Nephron progenitor cell (in vitro differentiated cells): ENCODE measurements around the gene SCNN1G.

ENCODE experiments used
- DNase-seq: peaks from one replicate; pipeline ENCODE4 v3.0.0; 2021
- H3K27ac Mint-ChIP-seq: 2 replicates; pipeline ENCODE4 v1.8.0; 2021; ENCODE audit warnings: mild to moderate bottlenecking, moderate library complexity, mixed read lengths
- H3K27me3 Mint-ChIP-seq: 2 replicates; pipeline ENCODE4 v1.8.0; 2021; ENCODE audit warnings: mild to moderate bottlenecking, low read depth, mixed read lengths; ENCODE audit not compliant: poor library complexity
- H3K36me3 Mint-ChIP-seq: 2 replicates; pipeline ENCODE4 v1.8.0; 2021; ENCODE audit warnings: low read depth, mixed read lengths
- H3K4me1 Mint-ChIP-seq: 2 replicates; pipeline ENCODE4 v1.8.0; 2021; ENCODE audit warnings: mixed read lengths
- H3K4me3 Mint-ChIP-seq: 2 replicates; pipeline ENCODE4 v1.8.0; 2021; ENCODE audit warnings: mild to moderate bottlenecking, moderate library complexity, mixed read lengths
- H3K9me3 Mint-ChIP-seq: 2 replicates; pipeline ENCODE4 v1.8.0; 2021; ENCODE audit warnings: mild to moderate bottlenecking, moderate library complexity, mixed read lengths
- CTCF ChIP-seq: fragments of 200-600 bp; sonication (generic); IDR thresholded peaks from 2 replicates; pipeline ENCODE4 v1.5.0; 2021; ENCODE audit warnings: antibody characterized with exemption

The SCNN1G gene

GRCh38 chr16:23164736-23165135 is 17.8 kb upstream of the SCNN1G start:
- Mint-ChIP-seq H3K4me3 (no peak overlapping the region), H3K27ac (no peak overlapping the region), H3K36me3 (no peaks in the 10 kb centered on the region), H3K4me1 (no peaks in the 10 kb centered on the region), H3K9me3 (peaks cover 7% of the 10 kb centered on the region), H3K27me3 (peaks cover 23% of the 10 kb centered on the region)
- no peak for TF ChIP-seq CTCF
- DNase-seq: no peak

GRCh38 chr16:23172583-23172982 is 10.0 kb upstream of the SCNN1G start:
- no peaks in the 10 kb centered on the region for H3K9me3 Mint-ChIP-seq
- H3K4me3 Mint-ChIP-seq: no peak overlapping the region
- no peak overlapping the region for H3K27ac Mint-ChIP-seq
- H3K36me3 Mint-ChIP-seq: no peaks in the 10 kb centered on the region
- TF ChIP-seq CTCF: no peak
- DNase-seq: no peak
- no peaks in the 10 kb centered on the region for H3K4me1 Mint-ChIP-seq
- H3K27me3 Mint-ChIP-seq: peaks cover 38% of the 10 kb centered on the region

- H3K27ac Mint-ChIP-seq: no peak overlapping the region
- H3K4me3 Mint-ChIP-seq: no peak overlapping the region
- no peaks in the 10 kb centered on the region for H3K4me1 Mint-ChIP-seq
- no peaks in the 10 kb centered on the region for H3K9me3 Mint-ChIP-seq
- H3K36me3 Mint-ChIP-seq: no peaks in the 10 kb centered on the region
- no peak for TF ChIP-seq CTCF
- H3K27me3 Mint-ChIP-seq: peaks cover 41% of the 10 kb centered on the region
- DNase-seq: no peak
These were observed 9.6 kb upstream of the SCNN1G start for GRCh38 chr16:23172994-23173393.

- peak; percentile 43 for DNase-seq
- Mint-ChIP-seq H3K27me3 (peaks cover 45% of the 10 kb centered on the region), H3K27ac (no peak overlapping the region), H3K4me3 (no peak overlapping the region), H3K36me3 (no peaks in the 10 kb centered on the region), H3K9me3 (no peaks in the 10 kb centered on the region), H3K4me1 (no peaks in the 10 kb centered on the region)
- TF ChIP-seq CTCF: no peak
These were observed 7.9 kb upstream of the SCNN1G start for GRCh38 chr16:23174622-23175021.

GRCh38 chr16:23175651-23176050 is 6.9 kb upstream of the SCNN1G start:
- no peaks in the 10 kb centered on the region for H3K9me3 Mint-ChIP-seq
- no peak for DNase-seq
- TF ChIP-seq CTCF: no peak
- H3K4me1 Mint-ChIP-seq: no peaks in the 10 kb centered on the region
- H3K27ac Mint-ChIP-seq: no peak overlapping the region
- H3K27me3 Mint-ChIP-seq: peaks cover 44% of the 10 kb centered on the region
- H3K36me3 Mint-ChIP-seq: no peaks in the 10 kb centered on the region
- H3K4me3 Mint-ChIP-seq: no peak overlapping the region

- Mint-ChIP-seq H3K9me3 (no peaks in the 10 kb centered on the region), H3K4me3 (no peak overlapping the region), H3K36me3 (no peaks in the 10 kb centered on the region), H3K4me1 (peaks cover 5% of the 10 kb centered on the region), H3K27ac (no peak overlapping the region), H3K27me3 (peaks cover 78% of the 10 kb centered on the region)
- no peak for DNase-seq
- TF ChIP-seq CTCF: no peak
These were observed 1.0 kb upstream of the SCNN1G start for GRCh38 chr16:23181506-23181905.
